Stimulated activated CD4-positive, alpha-beta T cell treated with anti-CD3 and anti-CD28 coated beads, Interleukin-12 subunit alpha, Interleukin-12 subunit beta, amount 100 ng/mL, for 4 hours (primary cell): ENCODE results near the gene IRAK2.

ENCODE experiments used
- DNase-seq: peaks from one replicate; pipeline ENCODE4 v3.0.0-alpha.2; 2020

The IRAK2 gene

GRCh38 chr3:10228248-10228950, 63.7 kb downstream of the IRAK2 start:
- DNase-seq: peak; percentile 20

GRCh38 chr3:10229576-10229975, 64.9 kb downstream of the IRAK2 start:
- DNase-seq: no peak

- no peak for DNase-seq
These were observed 67.4 kb downstream of the IRAK2 start for GRCh38 chr3:10232137-10232536.

- DNase-seq: no peak
These were observed 69.3 kb downstream of the IRAK2 start for GRCh38 chr3:10233988-10234387.

GRCh38 chr3:10234526-10235230, 70.0 kb downstream of the IRAK2 start:
- no peak for DNase-seq

- no peak for DNase-seq
These were observed 70.8 kb downstream of the IRAK2 start for GRCh38 chr3:10235551-10235950.

- DNase-seq: no peak
These were observed 73.8 kb downstream of the IRAK2 start for GRCh38 chr3:10238345-10239183.

GRCh38 chr3:10240799-10241198, 76.1 kb downstream of the IRAK2 start:
- DNase-seq: no peak

GRCh38 chr3:10242182-10243065, 77.7 kb downstream of the IRAK2 start:
- peak; percentile 57 for DNase-seq

- DNase-seq: no peak
These were observed 79.3 kb downstream of the IRAK2 start for GRCh38 chr3:10244009-10244408.

- DNase-seq: no peak
These were observed 80.5 kb downstream of the IRAK2 start for GRCh38 chr3:10245081-10245712.

GRCh38 chr3:10247679-10248183, 83.0 kb downstream of the IRAK2 start:
- DNase-seq: no peak

GRCh38 chr3:10248184-10248983, 83.7 kb downstream of the IRAK2 start, which contains the start of gene TATDN2:
Gene TATDN2 (plus strand): TSS chr3:10248459. CDS start chr3:10249201, 742 bp downstream.
- DNase-seq: peak; percentile 91

GRCh38 chr3:10248984-10249748, 84.4 kb downstream of the IRAK2 start:
- peak; percentile 60 for DNase-seq

GRCh38 chr3:10249833-10250232, 85.1 kb downstream of the IRAK2 start:
- DNase-seq: no peak

- DNase-seq: no peak
These were observed 86.3 kb downstream of the IRAK2 start for GRCh38 chr3:10251006-10251405.

GRCh38 chr3:10253731-10254130, 89.0 kb downstream of the IRAK2 start:
- DNase-seq: no peak

- no peak for DNase-seq
These were observed 91.1 kb downstream of the IRAK2 start for GRCh38 chr3:10255835-10256234.

- no peak for DNase-seq
These were observed 94.3 kb downstream of the IRAK2 start for GRCh38 chr3:10259036-10259435.

- no peak for DNase-seq
These were observed 95.1 kb downstream of the IRAK2 start for GRCh38 chr3:10259798-10260197.
